CD14-positive monocyte (primary cell): ENCODE data around the gene SEMA3A. TPM values are rescaled to one million over a fixed set of nuclear protein-coding genes. Genes with fewer than 3 reads are reported as not detected.

Experiments used
- DNase-seq, 3 donors: peaks; one replicate each; pipeline ENCODE4 v3.0.0-alpha.2; 2011 to 2022
- H2AFZ ChIP-seq: 2 replicates; pipeline ENCODE4 v1.6.0; 2012; ENCODE audit warnings: mild to moderate bottlenecking, low read depth, low read length, inconsistent platforms; ENCODE audit not compliant: insufficient read depth, poor library complexity, severe bottlenecking
- H3K27ac ChIP-seq, 2 donors: 1 replicate in 1 of 2; 2 replicates in 1 of 2; pipeline ENCODE4 v1.5.1; 2012 to 2013; ENCODE audit warnings: low read length in 2 of 2, control low read depth in 1 of 2, inconsistent platforms in 1 of 2, low read depth in 1 of 2, mild to moderate bottlenecking in 1 of 2
- H3K27me3 ChIP-seq, 2 donors: one replicate each; pipeline versions ENCODE4 v1.6.0 to v1.6.1; 2011 to 2013; ENCODE audit warnings: low read length in 2 of 2; ENCODE audit not compliant: control insufficient read depth in 2 of 2, insufficient read depth in 2 of 2
- H3K36me3 ChIP-seq, 2 donors: replicated peaks in 1 of 2; 1 replicate in 1 of 2; 2 replicates in 1 of 2; pipeline versions ENCODE4 v1.5.1 to v1.6.1; 2012 to 2013; ENCODE audit warnings: low read length in 2 of 2, control low read depth in 1 of 2, inconsistent platforms in 1 of 2, mild to moderate bottlenecking in 1 of 2; ENCODE audit not compliant: insufficient read depth in 2 of 2, control insufficient read depth in 1 of 2
- H3K4me1 ChIP-seq, 2 donors: 1 replicate in 1 of 2; 2 replicates in 1 of 2; pipeline versions ENCODE4 v1.5.1 to v1.6.1; 2012 to 2013; ENCODE audit warnings: low read length in 2 of 2, control low read depth in 1 of 2, inconsistent platforms in 1 of 2, mild to moderate bottlenecking in 1 of 2, moderate library complexity in 1 of 2; ENCODE audit not compliant: insufficient read depth in 2 of 2, control insufficient read depth in 1 of 2
- H3K4me2 ChIP-seq: replicated peaks from 2 replicates; pipeline ENCODE3; 2012; ENCODE audit warnings: low read length, moderate library complexity, mild to moderate bottlenecking; ENCODE audit not compliant: poor library complexity, severe bottlenecking; ENCODE audit errors: extremely low read depth
- H3K4me3 ChIP-seq, 3 experiments: fragments of 200-600 bp in 1 of 3; sonication (generic) in 1 of 3; replicated peaks in 1 of 3; 1 replicate in 2 of 3; 2 replicates in 1 of 3; pipeline ENCODE4 v1.5.1; 2011 to 2013; ENCODE audit warnings: low read length in 3 of 3, mild to moderate bottlenecking in 3 of 3, control low read depth in 2 of 3, low read depth in 2 of 3, inconsistent platforms in 1 of 3, moderate library complexity in 1 of 3
- H3K79me2 ChIP-seq: 2 replicates; pipeline ENCODE4 v1.6.0; 2012; ENCODE audit warnings: mild to moderate bottlenecking, control low read depth, inconsistent platforms, low read length, moderate library complexity; ENCODE audit not compliant: insufficient read depth
- H3K9ac ChIP-seq: 2 replicates; pipeline ENCODE4 v1.6.0; 2017; ENCODE audit warnings: low read length, mild to moderate bottlenecking; ENCODE audit not compliant: insufficient read depth, poor library complexity, severe bottlenecking
- H3K9me3 ChIP-seq, 2 donors: replicated peaks in 1 of 2; 1 replicate in 1 of 2; 2 replicates in 1 of 2; pipeline versions ENCODE4 v1.5.1 to v1.6.1; 2012 to 2013; ENCODE audit warnings: low read length in 2 of 2, control low read depth in 1 of 2; ENCODE audit not compliant: control insufficient read depth in 1 of 2, insufficient read depth in 1 of 2
- H4K20me1 ChIP-seq: 2 replicates; pipeline ENCODE4 v1.6.0; 2012; ENCODE audit warnings: mild to moderate bottlenecking, low read length, control low read depth, moderate library complexity; ENCODE audit not compliant: insufficient read depth
- H3K27ac Mint-ChIP-seq, 7 donors: one replicate each; pipeline ENCODE4 v1.8.0; 2020; ENCODE audit warnings: mild to moderate bottlenecking in 7 of 7, mixed read lengths in 7 of 7, moderate library complexity in 6 of 7, inconsistent platforms in 2 of 7
- H3K27me3 Mint-ChIP-seq, 3 donors: one replicate each; pipeline ENCODE4 v1.8.0; 2021 to 2022; ENCODE audit warnings: low read depth in 3 of 3, mild to moderate bottlenecking in 3 of 3, mixed read lengths in 3 of 3, moderate library complexity in 3 of 3, inconsistent platforms in 1 of 3
- H3K36me3 Mint-ChIP-seq, 2 donors: one replicate each; pipeline ENCODE4 v1.8.0; 2020; ENCODE audit warnings: mixed read lengths in 2 of 2, inconsistent platforms in 1 of 2, mild to moderate bottlenecking in 1 of 2
- H3K4me1 Mint-ChIP-seq: one replicate; pipeline ENCODE4 v1.8.0; 2020; ENCODE audit warnings: mild to moderate bottlenecking, mixed read lengths
- H3K4me3 Mint-ChIP-seq, 2 donors: one replicate each; pipeline ENCODE4 v1.8.0; 2020; ENCODE audit warnings: mild to moderate bottlenecking in 2 of 2, mixed read lengths in 2 of 2, moderate library complexity in 1 of 2
- H3K9me3 Mint-ChIP-seq, 7 donors: one replicate each; pipeline ENCODE4 v1.8.0; 2020 to 2022; ENCODE audit warnings: mixed read lengths in 7 of 7, mild to moderate bottlenecking in 6 of 7, moderate library complexity in 6 of 7, inconsistent platforms in 2 of 7
- WGBS: methylation state at CpG from one replicate; pipeline ENCODE4 v1.1.5; 2013; ENCODE audit warnings: missing lambda C conversion rate; ENCODE audit not compliant: insufficient coverage; 5-methylcytosine and 5-hydroxymethylcytosine counted together
- intact Hi-C, 2 donors: fragments of 100-400 bp; cut with micrococcal nuclease; formaldehyde crosslinking; loops; one replicate each; pipeline versions ENCODE4 v1.15.0 to v1.15.1; 2023
- polyA plus RNA-seq, 3 donors: library from polyadenylated mRNA; depleted of rRNA in 1 of 3; unstranded in 2 of 3; stranded (reverse) in 1 of 3; fragments of 300-500 nt in 2 of 3; fragments of >200 nt in 1 of 3; fragmentation: Illumina TruSeq in 2 of 3; gene quantifications; 1 replicate in 2 of 3; 2 replicates in 1 of 3; pipeline ENCODE4 v1.2.3, GENCODE V29; 2012 to 2021
- TF ChIP-seq, protein P1 (sequence below): fragments of 200-600 bp; IDR thresholded peaks from one replicate; pipeline ENCODE4 v1.8.0; 2022; ENCODE audit warnings: antibody characterized with exemption, mild to moderate bottlenecking

The SEMA3A gene
- polyA plus RNA-seq, 3 donors: 0.03 TPM; not detected in 2

DNA sequence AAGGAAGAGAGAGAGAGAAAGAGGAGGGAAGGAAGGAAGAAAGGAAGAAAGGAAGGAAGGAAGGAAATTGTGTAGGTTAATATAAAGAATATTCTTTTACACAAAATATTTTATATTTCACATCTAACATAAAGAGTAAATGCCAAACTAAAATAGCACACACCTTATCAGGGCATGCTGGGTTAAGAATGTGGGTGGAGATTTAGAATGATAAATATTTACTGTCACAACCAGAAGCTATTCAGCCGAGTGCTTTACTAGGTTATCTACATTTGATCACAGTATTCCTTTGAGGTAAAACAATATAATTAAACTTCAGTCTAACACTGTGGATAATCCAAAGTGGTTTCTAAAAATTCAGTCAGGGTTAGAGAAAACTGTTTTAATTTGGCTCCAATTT is 103.3 kb downstream of the SEMA3A start:
- Histone ChIP-seq H3K4me2 (no peak overlapping the region), H3K27ac (no peak overlapping the region), H2AFZ (no peak overlapping the region), H3K27me3 (no peaks in the 10 kb centered on the region), H3K4me3 (no peak overlapping the region), H3K36me3 (no peaks in the 10 kb centered on the region), H3K79me2 (no peaks in the 10 kb centered on the region), H3K9me3 (no peaks in the 10 kb centered on the region), H3K4me1 (no peaks in the 10 kb centered on the region), H4K20me1 (no peaks in the 10 kb centered on the region), H3K9ac (no peak overlapping the region)
- Mint-ChIP-seq H3K4me1 (peaks cover 5% of the 10 kb centered on the region), H3K27me3 (no peaks in the 10 kb centered on the region), H3K4me3 (no peak overlapping the region), H3K36me3 (no peaks in the 10 kb centered on the region), H3K9me3 (peaks cover 0 to 2% (median 0%) of the 10 kb centered on the region in 7 donors), H3K27ac (no peak overlapping the region)
- no CpG with 5 or more reads among the region's 1 CpG for WGBS
- TF ChIP-seq, protein P1, sequence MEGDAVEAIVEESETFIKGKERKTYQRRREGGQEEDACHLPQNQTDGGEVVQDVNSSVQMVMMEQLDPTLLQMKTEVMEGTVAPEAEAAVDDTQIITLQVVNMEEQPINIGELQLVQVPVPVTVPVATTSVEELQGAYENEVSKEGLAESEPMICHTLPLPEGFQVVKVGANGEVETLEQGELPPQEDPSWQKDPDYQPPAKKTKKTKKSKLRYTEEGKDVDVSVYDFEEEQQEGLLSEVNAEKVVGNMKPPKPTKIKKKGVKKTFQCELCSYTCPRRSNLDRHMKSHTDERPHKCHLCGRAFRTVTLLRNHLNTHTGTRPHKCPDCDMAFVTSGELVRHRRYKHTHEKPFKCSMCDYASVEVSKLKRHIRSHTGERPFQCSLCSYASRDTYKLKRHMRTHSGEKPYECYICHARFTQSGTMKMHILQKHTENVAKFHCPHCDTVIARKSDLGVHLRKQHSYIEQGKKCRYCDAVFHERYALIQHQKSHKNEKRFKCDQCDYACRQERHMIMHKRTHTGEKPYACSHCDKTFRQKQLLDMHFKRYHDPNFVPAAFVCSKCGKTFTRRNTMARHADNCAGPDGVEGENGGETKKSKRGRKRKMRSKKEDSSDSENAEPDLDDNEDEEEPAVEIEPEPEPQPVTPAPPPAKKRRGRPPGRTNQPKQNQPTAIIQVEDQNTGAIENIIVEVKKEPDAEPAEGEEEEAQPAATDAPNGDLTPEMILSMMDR: no peak
- intact Hi-C loops: no loop called here
- no peak for DNase-seq

DNA sequence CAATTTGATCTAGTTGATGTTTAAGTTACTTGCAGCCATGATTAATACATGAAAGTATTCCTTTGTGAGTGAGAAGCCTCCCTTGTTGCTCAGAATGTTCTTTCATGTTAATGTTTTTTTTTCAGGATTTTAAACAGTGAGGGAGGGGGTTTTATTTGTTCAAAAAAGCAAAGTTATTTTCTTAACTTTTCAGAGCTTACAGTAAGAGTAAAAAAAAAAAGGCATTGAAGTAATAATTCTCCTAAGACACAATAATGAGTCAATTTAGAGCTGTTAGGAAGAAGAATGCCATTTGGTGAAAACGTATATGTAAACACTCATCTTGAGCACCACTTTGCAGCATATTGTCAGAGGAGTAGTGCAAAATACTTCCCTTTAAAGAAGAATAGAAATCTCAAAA is 105.8 kb downstream of the SEMA3A start:
- H3K4me3 ChIP-seq: no peak overlapping the region
- no peaks in the 10 kb centered on the region for H3K27me3 ChIP-seq
- H3K27ac Mint-ChIP-seq: no peak overlapping the region
- H3K79me2 ChIP-seq: no peaks in the 10 kb centered on the region
- no peak for DNase-seq
- H3K4me1 Mint-ChIP-seq: peaks cover 5% of the 10 kb centered on the region
- WGBS: no CpG with 5 or more reads among the region's 1 CpG
- H3K36me3 ChIP-seq: no peaks in the 10 kb centered on the region
- no peak overlapping the region for H3K4me2 ChIP-seq
- H3K9me3 ChIP-seq: no peaks in the 10 kb centered on the region
- H3K4me3 Mint-ChIP-seq: no peak overlapping the region
- H3K4me1 ChIP-seq: no peaks in the 10 kb centered on the region
- H3K36me3 Mint-ChIP-seq: no peaks in the 10 kb centered on the region
- no peak overlapping the region for H2AFZ ChIP-seq
- no peaks in the 10 kb centered on the region for H3K27me3 Mint-ChIP-seq
- no peaks in the 10 kb centered on the region for H4K20me1 ChIP-seq
- TF ChIP-seq, protein P1: no peak
- intact Hi-C loops: no loop called here
- H3K9me3 Mint-ChIP-seq: peaks cover 0 to 2% (median 0%) of the 10 kb centered on the region in 7 donors
- no peak overlapping the region for H3K27ac ChIP-seq
- no peak overlapping the region for H3K9ac ChIP-seq
